Measurements from ENCODE around the gene CD1E. TPM values are rescaled to one million over a fixed set of nuclear protein-coding genes. Genes with fewer than 3 reads are reported as not detected.

CD1E gene
- polyA plus RNA-seq, 1 of the 3 experiments (the other 2 are of a cell fraction) = not detected

DNA sequence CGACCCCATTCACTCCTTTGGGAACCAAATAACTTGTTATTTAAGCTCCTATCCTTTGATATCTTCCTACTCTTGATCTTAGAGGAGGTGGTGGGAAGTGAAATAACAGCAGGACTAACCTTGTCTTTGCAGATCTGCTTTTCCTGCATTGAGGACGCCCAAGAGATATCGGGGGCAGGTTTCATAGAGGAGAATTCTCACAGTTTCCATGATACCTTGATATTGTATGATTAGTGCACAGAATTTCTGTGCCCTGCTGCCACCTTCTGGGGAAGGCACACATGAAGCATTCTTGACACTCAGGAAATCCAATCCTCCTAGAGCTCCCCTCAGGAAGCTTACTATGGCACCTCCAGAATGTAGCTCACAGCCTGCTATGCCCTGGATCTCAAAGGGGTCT is 24.0 kb upstream of the CD1E start:
- H3K9me2 ChIP-seq = no peaks in the 10 kb centered on the region
- H4K20me1 ChIP-seq (ENCODE audit: insufficient read depth) = no peaks in the 10 kb centered on the region
- no peak overlapping the region for H3K4me3 ChIP-seq (ENCODE audit: low read depth in 2 of 2, low read length in 1 of 2)
- no peak overlapping the region for H3K27ac ChIP-seq (ENCODE audit: low read depth in 2 of 2, low read length in 1 of 2)
- DNase-seq = no peak
- no peak overlapping the region for H3K4me2 ChIP-seq
- H3K27me3 ChIP-seq (ENCODE audit: insufficient read depth) = peaks cover 12% of the 10 kb centered on the region
- POLR2A ChIA-PET = no interaction called here
- TF ChIP-seq USF2 (IDR thresholded peaks at IDR 0.05; ENCODE audit: borderline replicate concordance, low read depth, low read length) = no peak
- TF ChIP-seq TEAD4 (IDR thresholded peaks at IDR 0.05; ENCODE audit: borderline replicate concordance, insufficient read depth) = no peak
- TF ChIP-seq, protein P1, sequence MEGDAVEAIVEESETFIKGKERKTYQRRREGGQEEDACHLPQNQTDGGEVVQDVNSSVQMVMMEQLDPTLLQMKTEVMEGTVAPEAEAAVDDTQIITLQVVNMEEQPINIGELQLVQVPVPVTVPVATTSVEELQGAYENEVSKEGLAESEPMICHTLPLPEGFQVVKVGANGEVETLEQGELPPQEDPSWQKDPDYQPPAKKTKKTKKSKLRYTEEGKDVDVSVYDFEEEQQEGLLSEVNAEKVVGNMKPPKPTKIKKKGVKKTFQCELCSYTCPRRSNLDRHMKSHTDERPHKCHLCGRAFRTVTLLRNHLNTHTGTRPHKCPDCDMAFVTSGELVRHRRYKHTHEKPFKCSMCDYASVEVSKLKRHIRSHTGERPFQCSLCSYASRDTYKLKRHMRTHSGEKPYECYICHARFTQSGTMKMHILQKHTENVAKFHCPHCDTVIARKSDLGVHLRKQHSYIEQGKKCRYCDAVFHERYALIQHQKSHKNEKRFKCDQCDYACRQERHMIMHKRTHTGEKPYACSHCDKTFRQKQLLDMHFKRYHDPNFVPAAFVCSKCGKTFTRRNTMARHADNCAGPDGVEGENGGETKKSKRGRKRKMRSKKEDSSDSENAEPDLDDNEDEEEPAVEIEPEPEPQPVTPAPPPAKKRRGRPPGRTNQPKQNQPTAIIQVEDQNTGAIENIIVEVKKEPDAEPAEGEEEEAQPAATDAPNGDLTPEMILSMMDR (IDR thresholded peaks at IDR 0.05) = peak; percentile 30; the same call in 1 of the 2 replicates
- 0% methylated on average over 3 of the region's 3 CpGs for WGBS (ENCODE audit: low lambda C conversion rate)
- H2AFZ ChIP-seq (ENCODE audit: low read depth) = no peak overlapping the region
- no peaks in the 10 kb centered on the region for H3K79me2 ChIP-seq (ENCODE audit: insufficient read depth)
- no peaks in the 10 kb centered on the region for H3F3A ChIP-seq (replicated peaks; ENCODE audit: insufficient read depth)
- no peaks in the 10 kb centered on the region for H3K4me1 ChIP-seq (ENCODE audit: control insufficient read depth in 1 of 2, insufficient read depth in 2 of 2, low read depth in 1 of 2, low read length in 1 of 2)
- H3K36me3 ChIP-seq (replicated peaks in 1 of 2; ENCODE audit: control insufficient read depth in 1 of 2, insufficient read depth in 2 of 2, low read length in 1 of 2) = no peaks in the 10 kb centered on the region
- H3K9me3 ChIP-seq = no peaks in the 10 kb centered on the region
- CTCF ChIA-PET = interaction anchor here (1.2 kb wide), 1 partner anchor 742 kb away, joined by 3 read pairs; no protein-coding TSS in a partner anchor
- no peak overlapping the region for H3K9ac ChIP-seq

DNA sequence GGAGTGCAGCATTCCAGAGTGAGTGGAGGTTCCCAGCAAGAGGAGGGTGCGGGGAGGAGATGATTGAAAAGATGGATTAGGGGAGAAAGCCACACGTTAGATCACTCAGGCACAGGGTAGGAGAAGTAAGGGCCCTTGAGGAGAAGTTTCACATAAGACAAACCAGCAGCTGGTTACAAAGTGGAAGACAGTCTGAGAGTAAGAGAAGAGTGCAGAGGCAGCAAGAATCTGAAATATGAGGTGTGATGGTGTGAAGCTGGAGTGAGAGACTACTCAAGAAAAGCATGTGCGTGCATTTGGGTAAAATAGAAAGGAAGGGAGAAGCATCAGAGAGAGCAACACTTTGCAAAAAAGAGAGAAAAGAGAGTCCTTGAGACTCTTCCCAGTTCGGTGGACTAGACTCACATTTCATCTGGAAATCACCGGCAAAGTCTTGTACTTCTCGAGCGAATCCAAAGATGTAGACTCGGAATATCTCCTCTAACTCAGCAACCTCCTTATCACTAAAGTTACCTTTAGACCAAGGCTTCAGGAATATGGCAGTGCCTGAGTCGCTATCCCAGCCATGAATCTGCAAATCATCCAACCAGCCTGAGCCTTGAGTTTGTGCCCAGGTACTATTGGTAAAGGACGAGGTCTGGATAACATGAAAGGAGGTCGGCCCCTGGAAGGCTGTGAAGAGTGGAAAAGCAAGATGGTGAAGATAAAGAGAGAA is 23.1 kb upstream of the CD1E start:
- H3K9me3 ChIP-seq = no peaks in the 10 kb centered on the region
- H3K36me3 ChIP-seq (replicated peaks in 1 of 2; ENCODE audit: control insufficient read depth in 1 of 2, insufficient read depth in 2 of 2, low read length in 1 of 2) = no peaks in the 10 kb centered on the region
- no peaks in the 10 kb centered on the region for H4K20me1 ChIP-seq (ENCODE audit: insufficient read depth)
- no peak overlapping the region for H3K4me3 ChIP-seq (ENCODE audit: low read depth in 2 of 2, low read length in 1 of 2)
- H3K9me2 ChIP-seq = no peaks in the 10 kb centered on the region
- no peaks in the 10 kb centered on the region for H3K4me1 ChIP-seq (ENCODE audit: control insufficient read depth in 1 of 2, insufficient read depth in 2 of 2, low read depth in 1 of 2, low read length in 1 of 2)
- POLR2A ChIA-PET = no interaction called here
- no peak overlapping the region for H3K4me2 ChIP-seq
- no peak overlapping the region for H2AFZ ChIP-seq (ENCODE audit: low read depth)
- WGBS (ENCODE audit: low lambda C conversion rate) = 2% methylated on average over 11 of the region's 11 CpGs
- peaks cover 12% of the 10 kb centered on the region for H3K27me3 ChIP-seq (ENCODE audit: insufficient read depth)
- CTCF ChIA-PET = interaction anchor here (1.2 kb wide), 1 partner anchor 742 kb away, joined by 3 read pairs; no protein-coding TSS in a partner anchor
- no peak overlapping the region for H3K27ac ChIP-seq (ENCODE audit: low read depth in 2 of 2, low read length in 1 of 2)
- H3K9ac ChIP-seq = no peak overlapping the region
- no peaks in the 10 kb centered on the region for H3F3A ChIP-seq (replicated peaks; ENCODE audit: insufficient read depth)
- no peak for DNase-seq
- no peaks in the 10 kb centered on the region for H3K79me2 ChIP-seq (ENCODE audit: insufficient read depth)
- TF ChIP-seq, protein P2, sequence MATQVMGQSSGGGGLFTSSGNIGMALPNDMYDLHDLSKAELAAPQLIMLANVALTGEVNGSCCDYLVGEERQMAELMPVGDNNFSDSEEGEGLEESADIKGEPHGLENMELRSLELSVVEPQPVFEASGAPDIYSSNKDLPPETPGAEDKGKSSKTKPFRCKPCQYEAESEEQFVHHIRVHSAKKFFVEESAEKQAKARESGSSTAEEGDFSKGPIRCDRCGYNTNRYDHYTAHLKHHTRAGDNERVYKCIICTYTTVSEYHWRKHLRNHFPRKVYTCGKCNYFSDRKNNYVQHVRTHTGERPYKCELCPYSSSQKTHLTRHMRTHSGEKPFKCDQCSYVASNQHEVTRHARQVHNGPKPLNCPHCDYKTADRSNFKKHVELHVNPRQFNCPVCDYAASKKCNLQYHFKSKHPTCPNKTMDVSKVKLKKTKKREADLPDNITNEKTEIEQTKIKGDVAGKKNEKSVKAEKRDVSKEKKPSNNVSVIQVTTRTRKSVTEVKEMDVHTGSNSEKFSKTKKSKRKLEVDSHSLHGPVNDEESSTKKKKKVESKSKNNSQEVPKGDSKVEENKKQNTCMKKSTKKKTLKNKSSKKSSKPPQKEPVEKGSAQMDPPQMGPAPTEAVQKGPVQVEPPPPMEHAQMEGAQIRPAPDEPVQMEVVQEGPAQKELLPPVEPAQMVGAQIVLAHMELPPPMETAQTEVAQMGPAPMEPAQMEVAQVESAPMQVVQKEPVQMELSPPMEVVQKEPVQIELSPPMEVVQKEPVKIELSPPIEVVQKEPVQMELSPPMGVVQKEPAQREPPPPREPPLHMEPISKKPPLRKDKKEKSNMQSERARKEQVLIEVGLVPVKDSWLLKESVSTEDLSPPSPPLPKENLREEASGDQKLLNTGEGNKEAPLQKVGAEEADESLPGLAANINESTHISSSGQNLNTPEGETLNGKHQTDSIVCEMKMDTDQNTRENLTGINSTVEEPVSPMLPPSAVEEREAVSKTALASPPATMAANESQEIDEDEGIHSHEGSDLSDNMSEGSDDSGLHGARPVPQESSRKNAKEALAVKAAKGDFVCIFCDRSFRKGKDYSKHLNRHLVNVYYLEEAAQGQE (IDR thresholded peaks at IDR 0.05; ENCODE audit: low read depth, low read length) = no peak
- TF ChIP-seq ELF1 (IDR thresholded peaks at IDR 0.05) = no peak
- no peak for TF ChIP-seq MEF2A (IDR thresholded peaks at IDR 0.05; ENCODE audit: borderline replicate concordance, low read depth)
- TF ChIP-seq CHD2 (IDR thresholded peaks at IDR 0.05; ENCODE audit: low read length, partially characterized antibody) = no peak
- TF ChIP-seq USF2 (IDR thresholded peaks at IDR 0.05; ENCODE audit: borderline replicate concordance, low read depth, low read length) = no peak
- TF ChIP-seq, protein P3, sequence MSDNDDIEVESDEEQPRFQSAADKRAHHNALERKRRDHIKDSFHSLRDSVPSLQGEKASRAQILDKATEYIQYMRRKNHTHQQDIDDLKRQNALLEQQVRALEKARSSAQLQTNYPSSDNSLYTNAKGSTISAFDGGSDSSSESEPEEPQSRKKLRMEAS (IDR thresholded peaks at IDR 0.05; ENCODE audit: low read depth) = no peak
- TF ChIP-seq EP300 (IDR thresholded peaks at IDR 0.05; ENCODE audit: borderline replicate concordance in 1 of 2, low read depth in 1 of 2, low read length in 1 of 2) = no peak
- no peak for TF ChIP-seq FOSL2 (IDR thresholded peaks at IDR 0.05; ENCODE audit: borderline replicate concordance, low read depth)
- TF ChIP-seq TCF12 (IDR thresholded peaks at IDR 0.05) = no peak
- TF ChIP-seq, protein P1 (IDR thresholded peaks at IDR 0.05) = no peak
- TF ChIP-seq POLR2AphosphoS5 (IDR thresholded peaks at IDR 0.05; ENCODE audit: low read depth, low read length) = no peak
- no peak for TF ChIP-seq RCOR1 (IDR thresholded peaks at IDR 0.05; ENCODE audit: low read length)
- TF ChIP-seq NFIC (IDR thresholded peaks at IDR 0.05; ENCODE audit: borderline replicate concordance) = no peak
- no peak for TF ChIP-seq EZH2phosphoT487 (IDR thresholded peaks at IDR 0.05; ENCODE audit: borderline replicate concordance, low read depth)
